ENCODE data around the gene NCKAP5L.
"Not testable (repeated sequence)": the region's sequence is repeated elsewhere in the genome, so short reads cannot be mapped to it uniquely, and the experiment has no call there.

Gene NCKAP5L

GRCh38 chr12:49828133-49829091 is at the start of gene NCKAP5L:
NCKAP5L (minus strand) TSS chr12:49828413; CDS start chr12:49804044, 24,369 bp downstream.
- DNase-seq (ENCODE audit: low read depth) = peak; percentile 87

GRCh38 chr12:49877066-49877465 is 48.9 kb upstream of the NCKAP5L start:
- no peak for DNase-seq (ENCODE audit: low read depth)

GRCh38 chr12:49876070-49876469 is 47.9 kb upstream of the NCKAP5L start:
- no peak for DNase-seq (ENCODE audit: low read depth)

- DNase-seq (ENCODE audit: low read depth) = no peak
These were observed 47.0 kb upstream of the NCKAP5L start for GRCh38 chr12:49875115-49875720.

GRCh38 chr12:49874142-49874897 is 46.1 kb upstream of the NCKAP5L start:
- no peak for DNase-seq (ENCODE audit: low read depth)

GRCh38 chr12:49873361-49873934 is 45.2 kb upstream of the NCKAP5L start:
- DNase-seq (ENCODE audit: low read depth) = no peak

GRCh38 chr12:49872781-49873181 is 44.6 kb upstream of the NCKAP5L start:
- no peak for DNase-seq (ENCODE audit: low read depth)

- no peak for DNase-seq (ENCODE audit: low read depth)
These were observed 44.2 kb upstream of the NCKAP5L start for GRCh38 chr12:49872381-49872780.

- DNase-seq (ENCODE audit: low read depth) = not testable (repeated sequence)
These were observed 43.6 kb upstream of the NCKAP5L start for GRCh38 chr12:49871811-49872251.

- no peak for DNase-seq (ENCODE audit: low read depth)
These were observed 43.0 kb upstream of the NCKAP5L start for GRCh38 chr12:49871263-49871561.

GRCh38 chr12:49870501-49871262 is 42.5 kb upstream of the NCKAP5L start:
- no peak for DNase-seq (ENCODE audit: low read depth)

- no peak for DNase-seq (ENCODE audit: low read depth)
These were observed 41.7 kb upstream of the NCKAP5L start for GRCh38 chr12:49869816-49870500.

GRCh38 chr12:49868952-49869815 is 41.0 kb upstream of the NCKAP5L start:
- no peak for DNase-seq (ENCODE audit: low read depth)

GRCh38 chr12:49868449-49868848 is 40.2 kb upstream of the NCKAP5L start:
- no peak for DNase-seq (ENCODE audit: low read depth)

- no peak for DNase-seq (ENCODE audit: low read depth)
These were observed 39.5 kb upstream of the NCKAP5L start for GRCh38 chr12:49867570-49868341.

- peak; percentile 49 for DNase-seq (ENCODE audit: low read depth)
These were observed 38.8 kb upstream of the NCKAP5L start for GRCh38 chr12:49866859-49867569.

- no peak for DNase-seq (ENCODE audit: low read depth)
These were observed 37.5 kb upstream of the NCKAP5L start for GRCh38 chr12:49865782-49866135.

GRCh38 chr12:49865109-49865781 is 37.0 kb upstream of the NCKAP5L start:
- no peak for DNase-seq (ENCODE audit: low read depth)
